ENCODE data around the gene ITGA2B.

GRCh38 chr17:44367231-44367979 is 22.0 kb downstream of the ITGA2B start:
- TF ChIP-seq CTCF (conservative IDR thresholded peaks at IDR 0.05; ENCODE audit: low read length) (no peak), EZH2phosphoT487 (IDR thresholded peaks at IDR 0.05; ENCODE audit: borderline replicate concordance, low read depth, low read length) (no peak)
